PC-9 (cell line): Measurements from ENCODE around the gene HOMEZ.
"Not testable (repeated sequence)": the region's sequence is repeated elsewhere in the genome, so short reads cannot be mapped to it uniquely, and the experiment has no call there.

ENCODE experiments used
- CTCF ChIP-seq: fragments of 200-600 bp; sonication (generic); conservative IDR thresholded peaks from 2 replicates; pipeline ENCODE4 v1.6.1; 2017; ENCODE audit warnings: mixed run types, antibody characterized with exemption, mild to moderate bottlenecking, moderate library complexity
- EZH2 ChIP-seq: fragments of 200-600 bp; sonication (generic); IDR thresholded peaks from 2 replicates; pipeline ENCODE4 v1.8.0; 2017; ENCODE audit warnings: antibody characterized with exemption, low read depth

- TF ChIP-seq CTCF, EZH2: not testable (repeated sequence)
Measured at GRCh38 chr14:23325746-23326145, 39.8 kb upstream of the HOMEZ start.
